ENCODE results near the gene SUSD5.

The SUSD5 gene

DNA sequence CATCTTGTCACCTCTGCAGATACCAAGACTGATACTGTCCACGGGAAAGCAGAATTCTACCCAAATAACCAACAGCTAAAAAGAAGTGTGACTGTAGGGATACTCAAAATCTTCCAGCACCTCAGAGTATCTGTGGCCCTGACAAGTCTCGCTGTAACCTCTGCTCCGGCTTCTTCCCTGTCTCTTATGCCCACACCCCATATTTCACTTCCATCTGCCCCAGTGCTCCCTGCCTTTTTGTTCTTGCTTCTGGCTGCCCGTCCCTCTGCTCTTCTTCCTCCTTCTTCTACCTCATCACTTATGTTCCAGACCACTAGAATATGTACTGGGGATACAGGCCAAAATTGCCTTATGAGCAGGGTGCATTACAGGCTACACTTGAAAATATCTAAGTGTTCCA is 59.4 kb downstream of the SUSD5 start:
- H3K4me3 ChIP-seq (ENCODE audit: low read depth, low read length) = no peak overlapping the region
- DNase-seq (ENCODE audit: low read depth) = no peak
- TF ChIP-seq, protein P1, sequence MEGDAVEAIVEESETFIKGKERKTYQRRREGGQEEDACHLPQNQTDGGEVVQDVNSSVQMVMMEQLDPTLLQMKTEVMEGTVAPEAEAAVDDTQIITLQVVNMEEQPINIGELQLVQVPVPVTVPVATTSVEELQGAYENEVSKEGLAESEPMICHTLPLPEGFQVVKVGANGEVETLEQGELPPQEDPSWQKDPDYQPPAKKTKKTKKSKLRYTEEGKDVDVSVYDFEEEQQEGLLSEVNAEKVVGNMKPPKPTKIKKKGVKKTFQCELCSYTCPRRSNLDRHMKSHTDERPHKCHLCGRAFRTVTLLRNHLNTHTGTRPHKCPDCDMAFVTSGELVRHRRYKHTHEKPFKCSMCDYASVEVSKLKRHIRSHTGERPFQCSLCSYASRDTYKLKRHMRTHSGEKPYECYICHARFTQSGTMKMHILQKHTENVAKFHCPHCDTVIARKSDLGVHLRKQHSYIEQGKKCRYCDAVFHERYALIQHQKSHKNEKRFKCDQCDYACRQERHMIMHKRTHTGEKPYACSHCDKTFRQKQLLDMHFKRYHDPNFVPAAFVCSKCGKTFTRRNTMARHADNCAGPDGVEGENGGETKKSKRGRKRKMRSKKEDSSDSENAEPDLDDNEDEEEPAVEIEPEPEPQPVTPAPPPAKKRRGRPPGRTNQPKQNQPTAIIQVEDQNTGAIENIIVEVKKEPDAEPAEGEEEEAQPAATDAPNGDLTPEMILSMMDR (IDR thresholded peaks at IDR 0.05; ENCODE audit: insufficient read depth, low read depth, low read length, missing control alignments) = no peak

DNA sequence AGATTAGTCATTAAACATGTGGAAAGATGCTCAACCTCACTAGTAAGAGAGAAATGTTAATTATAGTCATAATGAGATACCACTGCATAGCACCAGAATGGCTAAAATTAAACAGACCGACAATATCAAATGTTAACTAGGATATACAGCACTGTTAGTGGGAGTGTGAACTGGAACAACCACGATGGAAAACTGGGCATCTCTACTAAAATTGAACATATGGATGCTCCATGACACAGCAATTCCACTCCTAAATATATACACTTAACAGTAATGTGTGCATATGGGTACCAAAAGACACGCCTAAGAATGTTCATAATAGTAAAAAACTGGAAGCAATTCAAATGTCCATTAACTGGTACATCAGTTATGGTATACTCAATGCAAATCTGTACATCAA is 63.3 kb downstream of the SUSD5 start:
- no peak overlapping the region for H3K4me3 ChIP-seq (ENCODE audit: low read depth, low read length)
- no peak for DNase-seq (ENCODE audit: low read depth)
- TF ChIP-seq, protein P1 (IDR thresholded peaks at IDR 0.05; ENCODE audit: insufficient read depth, low read depth, low read length, missing control alignments) = no peak

DNA sequence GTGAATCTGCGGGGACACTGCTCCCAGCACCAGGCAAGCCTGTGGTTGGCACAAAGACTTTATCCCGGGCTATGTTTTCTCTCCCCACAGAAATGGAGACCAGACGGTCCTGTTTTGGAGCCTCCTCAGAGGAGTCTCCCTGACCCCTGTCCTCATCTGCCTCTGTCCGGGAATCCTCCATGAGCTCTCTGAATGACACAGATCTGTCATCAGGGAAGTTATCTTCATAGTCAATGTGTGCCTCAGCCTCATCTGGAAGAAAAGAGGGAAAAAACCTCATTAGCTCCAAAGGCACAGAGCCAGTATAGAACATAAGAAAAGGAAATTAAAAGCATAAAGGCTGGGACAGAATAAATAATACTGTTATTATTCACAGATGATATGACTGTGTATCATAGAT is 64.8 kb downstream of the SUSD5 start:
- DNase-seq (ENCODE audit: low read depth) = no peak
- TF ChIP-seq, protein P1 (IDR thresholded peaks at IDR 0.05; ENCODE audit: insufficient read depth, low read depth, low read length, missing control alignments) = no peak

DNA sequence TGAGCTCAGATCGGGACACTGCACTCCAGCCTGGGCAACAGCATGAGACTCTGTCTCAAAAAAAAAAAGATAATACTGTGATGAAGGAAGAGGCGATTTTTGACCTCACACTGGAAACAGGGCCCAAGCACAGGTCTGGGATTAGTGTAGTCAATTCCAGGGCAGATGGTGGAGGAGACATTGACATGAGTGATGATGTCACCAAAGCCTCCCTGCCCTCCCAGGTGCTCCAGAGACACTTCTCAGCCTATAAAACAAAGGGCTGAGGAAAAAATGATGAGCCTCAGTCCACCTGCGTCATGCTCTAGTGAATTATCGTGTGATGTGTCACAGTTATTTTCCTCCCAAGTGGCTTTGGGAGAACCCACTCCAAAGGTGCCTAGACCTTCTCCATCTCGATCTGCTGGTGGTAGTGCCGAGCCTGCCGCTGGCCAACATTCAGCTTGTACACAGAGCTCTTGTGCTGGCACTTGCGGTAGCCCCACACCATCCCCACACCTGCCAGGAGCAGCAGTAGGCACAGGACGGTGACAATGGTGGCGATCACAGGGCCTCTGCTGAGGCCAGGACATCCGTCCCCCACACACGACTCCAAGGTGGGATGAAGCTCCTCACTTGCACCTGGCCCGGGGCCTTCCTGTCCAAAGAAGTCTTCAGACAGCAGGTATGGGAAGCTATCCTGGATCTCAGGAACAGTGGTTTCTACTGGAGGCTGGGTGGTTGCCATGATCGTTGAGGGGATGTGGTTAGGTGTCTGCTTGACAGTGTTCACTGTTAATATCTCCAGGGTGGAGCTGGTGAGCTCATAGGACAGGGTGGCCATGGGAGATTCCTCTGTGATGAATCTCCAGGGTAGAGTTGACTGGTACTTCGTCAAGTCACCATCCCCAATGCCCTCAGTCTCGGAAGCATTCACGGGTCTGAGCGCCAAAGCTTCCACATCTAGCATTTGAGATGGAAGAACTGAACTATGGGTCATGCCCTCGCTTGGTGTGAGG is 65.9 kb downstream of the SUSD5 start:
- H3K4me3 ChIP-seq (ENCODE audit: low read depth, low read length) = no peak overlapping the region
- TF ChIP-seq, protein P1 (IDR thresholded peaks at IDR 0.05; ENCODE audit: insufficient read depth, low read depth, low read length, missing control alignments) = no peak
- no peak for DNase-seq (ENCODE audit: low read depth)

More for the DNA sequence above, 64.8 kb downstream of the SUSD5 start:
- no peak overlapping the region for H3K4me3 ChIP-seq (ENCODE audit: low read depth, low read length)

DNA sequence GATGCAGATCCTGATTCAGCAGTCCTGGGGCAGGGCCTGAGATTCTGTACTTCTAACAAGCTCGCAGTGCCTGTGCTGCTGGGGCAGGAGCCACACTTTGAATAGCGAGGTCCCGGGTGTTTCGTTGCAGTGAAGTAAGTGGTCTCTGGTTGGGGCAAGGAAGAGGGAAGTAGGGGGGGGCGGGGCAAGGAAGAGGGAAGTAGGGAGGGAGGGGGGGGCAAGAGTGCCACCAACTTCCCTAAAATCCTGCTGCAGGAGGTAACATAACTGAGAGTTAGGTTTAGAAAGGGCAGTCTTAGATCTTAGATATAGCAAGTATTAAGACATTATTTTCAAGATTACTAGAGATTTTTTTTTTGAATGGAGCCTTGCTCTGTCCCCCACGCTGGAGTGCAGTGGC is 69.3 kb downstream of the SUSD5 start:
- TF ChIP-seq, protein P1 (IDR thresholded peaks at IDR 0.05; ENCODE audit: insufficient read depth, low read depth, low read length, missing control alignments) = no peak
- no peak for DNase-seq (ENCODE audit: low read depth)

DNA sequence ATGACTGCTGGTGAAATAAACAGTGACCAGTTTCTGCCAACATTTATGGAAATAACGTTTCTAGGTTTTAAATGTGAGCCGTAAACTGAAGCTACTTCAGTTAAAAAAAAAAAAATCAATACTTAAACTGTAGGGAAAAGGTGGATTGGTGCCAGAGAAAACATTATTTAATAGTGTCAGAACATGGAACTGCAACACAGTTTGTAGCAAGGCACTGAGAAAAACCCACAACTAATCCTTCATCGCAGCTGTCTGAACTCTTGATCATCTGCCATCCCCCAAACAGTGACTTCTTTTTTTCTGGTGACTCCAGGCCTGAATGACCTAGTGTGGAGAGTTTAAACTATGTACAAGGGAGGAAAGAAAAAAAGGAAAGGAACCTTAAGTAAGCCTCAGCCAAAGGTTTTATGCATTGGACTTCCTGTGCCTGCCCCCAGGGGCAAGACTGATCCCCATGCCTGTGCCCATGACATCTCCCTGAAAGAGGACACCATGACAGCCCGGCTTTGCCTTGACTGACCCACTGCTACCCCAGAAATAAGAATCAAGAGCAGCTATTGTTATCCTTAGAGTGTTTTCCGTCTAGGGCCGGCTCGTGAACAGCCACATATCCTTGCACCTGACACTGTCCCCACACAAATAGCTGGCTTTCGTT is 71.7 kb downstream of the SUSD5 start:
- no peak for DNase-seq (ENCODE audit: low read depth)
- TF ChIP-seq, protein P1 (IDR thresholded peaks at IDR 0.05; ENCODE audit: insufficient read depth, low read depth, low read length, missing control alignments) = no peak
- H3K4me3 ChIP-seq (ENCODE audit: low read depth, low read length) = no peak overlapping the region

More for the DNA sequence above, 69.3 kb downstream of the SUSD5 start:
- H3K4me3 ChIP-seq (ENCODE audit: low read depth, low read length) = no peak overlapping the region

Measured in GM12865 (cell line).